ENCODE measurements around the gene KCTD10.

- TF ChIP-seq CTCF (IDR thresholded peaks at IDR 0.05), result no peak
- no peak for TF ChIP-seq POLR2A (IDR thresholded peaks at IDR 0.05)
Observed at GRCh38 chr12:109444259-109444658, 32.8 kb downstream of the KCTD10 start.
